HCT116 (cell line): ENCODE data around the gene FRK. TPM values are rescaled to one million over a fixed set of nuclear protein-coding genes. Genes with fewer than 3 reads are reported as not detected.

Experiments used
- ATAC-seq: fragments of 200-7000 bp; cut with Tn5 transposase; 2 replicates; pipeline ENCODE4 v1.9.1; 2020; ENCODE audit warnings: mild to moderate bottlenecking, moderate library complexity
- BruUV-seq: library from RNA; stranded (reverse); fragments of 400-500 nt; replicated peaks from 2 replicates; lab custom pipeline; 2021; lab: Mats Ljungman, UMichigan
- CTCF ChIA-PET: fragments of 300-600 bp; sonication (Branson Sonifier 250); formaldehyde crosslinking; loops from one replicate; lab custom pipeline; 2021; ENCODE audit warnings: antibody characterized with exemption; lab: Charles Lee
- POLR2A ChIA-PET: fragments of 300-600, 350-600 bp; sonication (Branson Sonifier 250); formaldehyde crosslinking; loops from one replicate; lab custom pipeline; 2021; ENCODE audit warnings: antibody characterized with exemption; lab: Charles Lee
- RAD21 ChIA-PET, 2 experiments: fragments of 300-600 bp; sonication (Branson Sonifier 250); formaldehyde crosslinking; loops; one replicate each; lab custom pipeline; 2023; ENCODE audit warnings: low total read pairs in 2 of 2; ENCODE audit not compliant: uncharacterized antibody in 2 of 2, unreplicated experiment in 2 of 2, low non-redundant PET in 1 of 2; lab: Charles Lee
- DNase-seq: peaks from one replicate; pipeline ENCODE4 v3.0.0-alpha.2; 2010; ENCODE audit warnings: low read depth, low spot score
- H2AFZ ChIP-seq: fragments of 200-600 bp; shearing (Covaris generic), sonication (generic); 2 replicates; pipeline ENCODE4 v1.6.1; 2017; ENCODE audit warnings: low read depth, mixed run types, mixed read lengths, antibody characterized with exemption, low read length; ENCODE audit not compliant: poor library complexity, severe bottlenecking
- H3K27ac ChIP-seq: 2 replicates; pipeline ENCODE4 v1.5.1; 2012; ENCODE audit warnings: low read depth, low read length
- H3K27me3 ChIP-seq: fragments of 200-600 bp; sonication (generic); 2 replicates; pipeline ENCODE4 v1.6.1; 2016; ENCODE audit warnings: mixed run types, low read length, mixed read lengths; ENCODE audit not compliant: insufficient read depth
- H3K36me3 ChIP-seq, 2 experiments: fragments of 200-500 bp in 1 of 2; fragments of 200-600 bp in 1 of 2; sonication (Bioruptor generic) in 1 of 2; sonication (generic) in 1 of 2; 2 replicates each; pipeline versions ENCODE4 v1.5.1 to v1.6.1; 2014 to 2016; ENCODE audit warnings: low read length in 2 of 2, inconsistent platforms in 1 of 2, mixed read lengths in 1 of 2, mixed run types in 1 of 2; ENCODE audit not compliant: insufficient read depth in 2 of 2, control insufficient read depth in 1 of 2
- H3K4me1 ChIP-seq, 2 experiments: fragments of 200-600 bp in 1 of 2; sonication (generic) in 1 of 2; 2 replicates each; pipeline versions ENCODE4 v1.5.1 to v1.6.1; 2012 to 2017; ENCODE audit warnings: low read length in 2 of 2, inconsistent platforms in 1 of 2, mild to moderate bottlenecking in 1 of 2, mixed read lengths in 1 of 2, mixed run types in 1 of 2, moderate library complexity in 1 of 2; ENCODE audit not compliant: insufficient read depth in 2 of 2, control insufficient read depth in 1 of 2
- H3K4me2 ChIP-seq: fragments of 200-600 bp; sonication (generic); 2 replicates; pipeline ENCODE4 v1.6.1; 2017; ENCODE audit warnings: mixed run types, low read length, mixed read lengths
- H3K4me3 ChIP-seq, 2 experiments: fragments of 200-600 bp in 1 of 2; sonication (generic) in 1 of 2; replicated peaks in 1 of 2; 2 replicates each; pipeline ENCODE4 v1.5.1; 2011 to 2016; ENCODE audit warnings: low read length in 2 of 2, control low read depth in 1 of 2, low read depth in 1 of 2, mild to moderate bottlenecking in 1 of 2, mixed read lengths in 1 of 2, mixed run types in 1 of 2
- H3K79me2 ChIP-seq: fragments of 200-600 bp; sonication (generic); 2 replicates; pipeline ENCODE4 v1.6.1; 2017; ENCODE audit warnings: mild to moderate bottlenecking, mixed run types, low read length, moderate library complexity, mixed read lengths; ENCODE audit not compliant: insufficient read depth
- H3K9ac ChIP-seq: fragments of 200-600 bp; sonication (generic); 2 replicates; pipeline ENCODE4 v1.6.1; 2016; ENCODE audit warnings: low read length, mixed read lengths
- H3K9me2 ChIP-seq: fragments of 200-600 bp; sonication (generic), shearing (Covaris generic); 2 replicates; pipeline ENCODE4 v1.6.1; 2017; ENCODE audit warnings: mixed run types, mild to moderate bottlenecking, moderate library complexity; ENCODE audit not compliant: insufficient read depth
- H3K9me3 ChIP-seq, 2 experiments: fragments of 200-500 bp in 1 of 2; fragments of 200-600 bp in 1 of 2; sonication (Bioruptor generic) in 1 of 2; sonication (generic) in 1 of 2; 2 replicates each; pipeline ENCODE4 v1.6.1; 2014 to 2017; ENCODE audit warnings: low read length in 2 of 2, mixed read lengths in 2 of 2, inconsistent platforms in 1 of 2, low read depth in 1 of 2, mild to moderate bottlenecking in 1 of 2, mixed run types in 1 of 2, moderate library complexity in 1 of 2; ENCODE audit not compliant: control insufficient read depth in 1 of 2, insufficient read depth in 1 of 2
- H4K20me1 ChIP-seq: fragments of 200-600 bp; sonication (generic), shearing (Covaris generic); 2 replicates; pipeline ENCODE4 v1.6.1; 2017; ENCODE audit warnings: mixed run types, mild to moderate bottlenecking, moderate library complexity; ENCODE audit not compliant: insufficient read depth
- CBX3 ChIP-seq: IDR thresholded peaks from 2 replicates; pipeline ENCODE4 v1.6.1; 2012; ENCODE audit warnings: low read depth
- CEBPB ChIP-seq: IDR thresholded peaks from 2 replicates; pipeline ENCODE4 v1.6.1; 2012; ENCODE audit warnings: low read depth
- ELF1 ChIP-seq: IDR thresholded peaks from 2 replicates; pipeline ENCODE4 v1.6.1; 2012; ENCODE audit warnings: low read depth, borderline replicate concordance
- EZH2phosphoT487 ChIP-seq: fragments of 200-600 bp; IDR thresholded peaks from 2 replicates; pipeline ENCODE4 v1.6.1; 2018; ENCODE audit warnings: antibody characterized with exemption, borderline replicate concordance
- JUND ChIP-seq: IDR thresholded peaks from 2 replicates; pipeline ENCODE4 v1.6.1; 2012
- POLR2A ChIP-seq: IDR thresholded peaks from 2 replicates; pipeline ENCODE4 v1.7.0; 2011; ENCODE audit warnings: borderline replicate concordance; ENCODE audit not compliant: insufficient read depth, insufficient read length; ENCODE audit errors: extremely low read depth
- RAD21 ChIP-seq: IDR thresholded peaks from 2 replicates; pipeline ENCODE4 v1.6.1; 2012; ENCODE audit warnings: low read depth, mild to moderate bottlenecking
- SIN3A ChIP-seq: IDR thresholded peaks from 2 replicates; pipeline ENCODE4 v1.6.1; 2012; ENCODE audit warnings: low read depth
- SP1 ChIP-seq: IDR thresholded peaks from 2 replicates; pipeline ENCODE4 v1.6.1; 2012; ENCODE audit warnings: low read depth
- SRF ChIP-seq: IDR thresholded peaks from 2 replicates; pipeline ENCODE4 v1.6.1; 2012; ENCODE audit warnings: low read depth
- TCF7L2 ChIP-seq: IDR thresholded peaks from 2 replicates; pipeline ENCODE4 v1.7.0; 2011; ENCODE audit warnings: borderline replicate concordance, inconsistent platforms; ENCODE audit not compliant: insufficient read depth, insufficient read length; ENCODE audit errors: extremely low read depth
- YY1 ChIP-seq: IDR thresholded peaks from 2 replicates; pipeline ENCODE4 v1.6.1; 2011; ENCODE audit warnings: low read length, low read depth, moderate library complexity, mild to moderate bottlenecking; ENCODE audit not compliant: insufficient replicate concordance; ENCODE audit errors: extremely low read depth
- ZFX ChIP-seq: fragments of 450-650 bp; IDR thresholded peaks from 2 replicates; pipeline ENCODE4 v1.6.1; 2017
- ZNF274 ChIP-seq: fragments of 200-500 bp; sonication (Bioruptor generic); IDR thresholded peaks from 2 replicates; pipeline ENCODE4 v1.6.1; 2014; ENCODE audit warnings: mild to moderate bottlenecking, low read depth, low read length, inconsistent platforms
- intact Hi-C: fragments of 100-400 bp; cut with micrococcal nuclease; formaldehyde crosslinking; loops from 2 replicates; pipeline ENCODE4 v1.10.0; 2022
- total RNA-seq: library from RNA; stranded (reverse); gene quantifications from one replicate; pipeline ENCODE4 v1.2.1, GENCODE V29; 2021; ENCODE audit not compliant: unreplicated experiment
- TF ChIP-seq, protein P1 (sequence below): IDR thresholded peaks from 2 replicates; pipeline ENCODE4 v1.6.1; 2011; ENCODE audit warnings: mild to moderate bottlenecking, low read length, moderate library complexity; ENCODE audit not compliant: insufficient replicate concordance; ENCODE audit errors: extremely low read depth
- TF ChIP-seq, protein P2 (sequence below), 3 experiments: fragments of 200-600 bp in 1 of 3; sonication (generic) in 1 of 3; IDR thresholded peaks in 2 of 3; conservative IDR thresholded peaks in 1 of 3; 2 replicates each; pipeline ENCODE4 v1.5.1; 2012 to 2017; ENCODE audit warnings: low read depth in 2 of 3, low read length in 2 of 3, antibody characterized with exemption in 1 of 3, borderline replicate concordance in 1 of 3, control low read depth in 1 of 3, mild to moderate bottlenecking in 1 of 3, mixed read lengths in 1 of 3, mixed run types in 1 of 3, moderate library complexity in 1 of 3; ENCODE audit not compliant: insufficient read depth in 1 of 3
- TF ChIP-seq, protein P3 (sequence below): IDR thresholded peaks from 2 replicates; pipeline ENCODE4 v1.6.1; 2012; ENCODE audit warnings: low read depth
- TF ChIP-seq, protein P4 (sequence below): IDR thresholded peaks from 2 replicates; pipeline ENCODE4 v1.6.1; 2012
- TF ChIP-seq, protein P5 (sequence below): IDR thresholded peaks from 2 replicates; pipeline ENCODE4 v1.6.1; 2012

The FRK gene
- total RNA-seq, 1 experiment from 2014 or later = 3.7 TPM

DNA sequence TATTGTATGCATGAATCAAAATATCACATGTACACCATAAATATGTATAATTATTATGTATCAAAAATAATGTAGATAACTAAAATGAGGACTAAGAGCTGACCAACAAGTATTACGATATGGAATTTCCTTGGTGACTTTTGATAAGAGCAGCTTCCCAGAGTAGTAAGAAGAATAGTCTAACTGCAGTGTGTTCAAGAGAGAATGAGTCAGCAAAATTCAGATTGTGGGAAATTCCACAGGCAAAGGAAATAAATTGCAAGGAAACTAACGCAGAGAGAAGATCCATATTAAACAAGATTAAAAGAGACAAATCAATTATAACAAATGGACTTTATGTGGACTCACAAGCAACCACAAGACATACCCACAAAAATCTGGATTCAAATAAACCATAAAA is 26.4 kb downstream of the FRK start:
- H3K4me2 ChIP-seq = no peak overlapping the region

More for the DNA sequence above, 26.4 kb downstream of the FRK start:
- Histone ChIP-seq H4K20me1 (no peaks in the 10 kb centered on the region), H3K9me2 (no peaks in the 10 kb centered on the region), H3K27ac (no peak overlapping the region), H2AFZ (no peak overlapping the region), H3K9ac (no peak overlapping the region), H3K27me3 (no peaks in the 10 kb centered on the region), H3K36me3 (no peaks in the 10 kb centered on the region), H3K4me1 (no peaks in the 10 kb centered on the region), H3K79me2 (no peaks in the 10 kb centered on the region), H3K4me3 (no peak overlapping the region), H3K9me3 (no peaks in the 10 kb centered on the region)
- DNase-seq = no peak
- RAD21 ChIA-PET = no interaction called here
- POLR2A ChIA-PET = no interaction called here
- no peak for ATAC-seq
- BruUV-seq = no TSS peak
- TF ChIP-seq, protein P1, sequence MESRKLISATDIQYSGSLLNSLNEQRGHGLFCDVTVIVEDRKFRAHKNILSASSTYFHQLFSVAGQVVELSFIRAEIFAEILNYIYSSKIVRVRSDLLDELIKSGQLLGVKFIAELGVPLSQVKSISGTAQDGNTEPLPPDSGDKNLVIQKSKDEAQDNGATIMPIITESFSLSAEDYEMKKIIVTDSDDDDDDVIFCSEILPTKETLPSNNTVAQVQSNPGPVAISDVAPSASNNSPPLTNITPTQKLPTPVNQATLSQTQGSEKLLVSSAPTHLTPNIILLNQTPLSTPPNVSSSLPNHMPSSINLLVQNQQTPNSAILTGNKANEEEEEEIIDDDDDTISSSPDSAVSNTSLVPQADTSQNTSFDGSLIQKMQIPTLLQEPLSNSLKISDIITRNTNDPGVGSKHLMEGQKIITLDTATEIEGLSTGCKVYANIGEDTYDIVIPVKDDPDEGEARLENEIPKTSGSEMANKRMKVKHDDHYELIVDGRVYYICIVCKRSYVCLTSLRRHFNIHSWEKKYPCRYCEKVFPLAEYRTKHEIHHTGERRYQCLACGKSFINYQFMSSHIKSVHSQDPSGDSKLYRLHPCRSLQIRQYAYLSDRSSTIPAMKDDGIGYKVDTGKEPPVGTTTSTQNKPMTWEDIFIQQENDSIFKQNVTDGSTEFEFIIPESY = no peak
- TF ChIP-seq YY1 (no peak), ELF1 (no peak), SIN3A (no peak), CEBPB (no peak), SP1 (no peak), ZNF274 (no peak), CBX3 (no peak), JUND (no peak), SRF (no peak), EZH2phosphoT487 (no peak), POLR2A (no peak), ZFX (no peak), RAD21 (no peak), TCF7L2 (no peak)
- TF ChIP-seq, protein P2, sequence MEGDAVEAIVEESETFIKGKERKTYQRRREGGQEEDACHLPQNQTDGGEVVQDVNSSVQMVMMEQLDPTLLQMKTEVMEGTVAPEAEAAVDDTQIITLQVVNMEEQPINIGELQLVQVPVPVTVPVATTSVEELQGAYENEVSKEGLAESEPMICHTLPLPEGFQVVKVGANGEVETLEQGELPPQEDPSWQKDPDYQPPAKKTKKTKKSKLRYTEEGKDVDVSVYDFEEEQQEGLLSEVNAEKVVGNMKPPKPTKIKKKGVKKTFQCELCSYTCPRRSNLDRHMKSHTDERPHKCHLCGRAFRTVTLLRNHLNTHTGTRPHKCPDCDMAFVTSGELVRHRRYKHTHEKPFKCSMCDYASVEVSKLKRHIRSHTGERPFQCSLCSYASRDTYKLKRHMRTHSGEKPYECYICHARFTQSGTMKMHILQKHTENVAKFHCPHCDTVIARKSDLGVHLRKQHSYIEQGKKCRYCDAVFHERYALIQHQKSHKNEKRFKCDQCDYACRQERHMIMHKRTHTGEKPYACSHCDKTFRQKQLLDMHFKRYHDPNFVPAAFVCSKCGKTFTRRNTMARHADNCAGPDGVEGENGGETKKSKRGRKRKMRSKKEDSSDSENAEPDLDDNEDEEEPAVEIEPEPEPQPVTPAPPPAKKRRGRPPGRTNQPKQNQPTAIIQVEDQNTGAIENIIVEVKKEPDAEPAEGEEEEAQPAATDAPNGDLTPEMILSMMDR (IDR thresholded peaks at IDR 0.05 in 2 of 3, conservative IDR thresholded peaks at IDR 0.05 in 1 of 3; ENCODE audit: borderline replicate concordance in 1 of 3, insufficient read depth in 1 of 3, low read depth in 2 of 3, low read length in 2 of 3) = no peak
- TF ChIP-seq, protein P3, sequence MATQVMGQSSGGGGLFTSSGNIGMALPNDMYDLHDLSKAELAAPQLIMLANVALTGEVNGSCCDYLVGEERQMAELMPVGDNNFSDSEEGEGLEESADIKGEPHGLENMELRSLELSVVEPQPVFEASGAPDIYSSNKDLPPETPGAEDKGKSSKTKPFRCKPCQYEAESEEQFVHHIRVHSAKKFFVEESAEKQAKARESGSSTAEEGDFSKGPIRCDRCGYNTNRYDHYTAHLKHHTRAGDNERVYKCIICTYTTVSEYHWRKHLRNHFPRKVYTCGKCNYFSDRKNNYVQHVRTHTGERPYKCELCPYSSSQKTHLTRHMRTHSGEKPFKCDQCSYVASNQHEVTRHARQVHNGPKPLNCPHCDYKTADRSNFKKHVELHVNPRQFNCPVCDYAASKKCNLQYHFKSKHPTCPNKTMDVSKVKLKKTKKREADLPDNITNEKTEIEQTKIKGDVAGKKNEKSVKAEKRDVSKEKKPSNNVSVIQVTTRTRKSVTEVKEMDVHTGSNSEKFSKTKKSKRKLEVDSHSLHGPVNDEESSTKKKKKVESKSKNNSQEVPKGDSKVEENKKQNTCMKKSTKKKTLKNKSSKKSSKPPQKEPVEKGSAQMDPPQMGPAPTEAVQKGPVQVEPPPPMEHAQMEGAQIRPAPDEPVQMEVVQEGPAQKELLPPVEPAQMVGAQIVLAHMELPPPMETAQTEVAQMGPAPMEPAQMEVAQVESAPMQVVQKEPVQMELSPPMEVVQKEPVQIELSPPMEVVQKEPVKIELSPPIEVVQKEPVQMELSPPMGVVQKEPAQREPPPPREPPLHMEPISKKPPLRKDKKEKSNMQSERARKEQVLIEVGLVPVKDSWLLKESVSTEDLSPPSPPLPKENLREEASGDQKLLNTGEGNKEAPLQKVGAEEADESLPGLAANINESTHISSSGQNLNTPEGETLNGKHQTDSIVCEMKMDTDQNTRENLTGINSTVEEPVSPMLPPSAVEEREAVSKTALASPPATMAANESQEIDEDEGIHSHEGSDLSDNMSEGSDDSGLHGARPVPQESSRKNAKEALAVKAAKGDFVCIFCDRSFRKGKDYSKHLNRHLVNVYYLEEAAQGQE = no peak
- TF ChIP-seq, protein P4, sequence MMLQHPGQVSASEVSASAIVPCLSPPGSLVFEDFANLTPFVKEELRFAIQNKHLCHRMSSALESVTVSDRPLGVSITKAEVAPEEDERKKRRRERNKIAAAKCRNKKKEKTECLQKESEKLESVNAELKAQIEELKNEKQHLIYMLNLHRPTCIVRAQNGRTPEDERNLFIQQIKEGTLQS = no peak
- TF ChIP-seq, protein P5, sequence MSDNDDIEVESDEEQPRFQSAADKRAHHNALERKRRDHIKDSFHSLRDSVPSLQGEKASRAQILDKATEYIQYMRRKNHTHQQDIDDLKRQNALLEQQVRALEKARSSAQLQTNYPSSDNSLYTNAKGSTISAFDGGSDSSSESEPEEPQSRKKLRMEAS = no peak
- CTCF ChIA-PET = no interaction called here
- intact Hi-C loops = no loop called here
